A549 (cell line): Measurements from ENCODE around the gene FHAD1. TPM values are rescaled to one million over a fixed set of nuclear protein-coding genes. Genes with fewer than 3 reads are reported as not detected.

ENCODE experiments used
- ATAC-seq, 2 experiments: fragments of 200-7000 bp in 1 of 2; fragments of >200 bp in 1 of 2; cut with Nextera tagmentation in 1 of 2; cut with Tn5 transposase in 1 of 2; 3 replicates each; pipeline versions ENCODE4 v1.8.0 to v1.9.1; 2018 to 2020; ENCODE audit warnings: mild to moderate bottlenecking in 1 of 2, moderate library complexity in 1 of 2
- CTCF ChIA-PET: fragments of 300-600 bp; sonication (Branson Sonifier 250); formaldehyde crosslinking; extraction: SDS; loops from one replicate; lab custom pipeline; 2021; ENCODE audit warnings: antibody characterized with exemption, inconsistent platforms; lab: Yijun Ruan, JAX
- POLR2A ChIA-PET: fragments of 350-600 bp; formaldehyde crosslinking; extraction: SDS; loops from one replicate; lab custom pipeline; 2021; ENCODE audit warnings: antibody characterized with exemption, inconsistent platforms; lab: Yijun Ruan, JAX
- DNase-seq, 2 experiments: peaks; one replicate each; pipeline versions ENCODE4 v3.0.0 to v3.0.0-alpha.2; 2011 to 2016; ENCODE audit warnings: low read depth in 1 of 2, low spot score in 1 of 2
- FAIRE-seq: peaks from 2 replicates; lab custom pipeline; 2011; peaks lifted over from hg19 to GRCh38; lab: Jason Lieb, UNC
- H3K27ac ChIP-seq, 2 experiments: fragments of >200 bp; sonication (Bioruptor Twin); formaldehyde crosslinking; 3 replicates each; pipeline ENCODE4 v1.5.1; 2016 to 2017
- H3K4me1 ChIP-seq: fragments of >200 bp; sonication (Bioruptor Twin); formaldehyde crosslinking; 3 replicates; pipeline ENCODE4 v1.6.1; 2016
- H3K4me2 ChIP-seq: fragments of >200 bp; sonication (Bioruptor Twin); formaldehyde crosslinking; 3 replicates; pipeline ENCODE4 v1.6.1; 2016
- H3K4me3 ChIP-seq: fragments of >200 bp; sonication (Bioruptor Twin); formaldehyde crosslinking; 3 replicates; pipeline ENCODE4 v1.5.1; 2016
- H3K9me3 ChIP-seq: fragments of >200 bp; sonication (Bioruptor Twin); formaldehyde crosslinking; 3 replicates; pipeline ENCODE4 v1.6.1; 2016
- BHLHE40 ChIP-seq: IDR thresholded peaks from 2 replicates; pipeline ENCODE4 v1.6.1; 2012; ENCODE audit warnings: low read depth, low read length, inconsistent platforms
- EHMT2 ChIP-seq: fragments of 200-600 bp; sonication (generic); IDR thresholded peaks from 2 replicates; pipeline ENCODE4 v1.6.1; 2016; ENCODE audit warnings: antibody characterized with exemption, low read depth, mild to moderate bottlenecking, moderate library complexity
- FOXS1 ChIP-seq: fragments of 250-450 bp; sonication (Bioruptor Pico); IDR thresholded peaks from 2 replicates; pipeline ENCODE4 v1.5.0; 2020; ENCODE audit warnings: mild to moderate bottlenecking, moderate library complexity
- GATA3 ChIP-seq: IDR thresholded peaks from 2 replicates; pipeline ENCODE4 v1.6.1; 2012; ENCODE audit warnings: borderline replicate concordance
- HOXB5 ChIP-seq: fragments of 250-450 bp; sonication (Bioruptor Pico); IDR thresholded peaks from 2 replicates; pipeline ENCODE4 v1.5.0; 2020; ENCODE audit warnings: mild to moderate bottlenecking, moderate library complexity
- JUN ChIP-seq, 2 experiments: fragments of >200 bp; sonication (Bioruptor Twin); formaldehyde crosslinking; IDR thresholded peaks; 2 replicates in 1 of 2; 3 replicates in 1 of 2; pipeline ENCODE4 v1.6.1; 2016 to 2017
- KDM5A ChIP-seq: fragments of 200-600 bp; sonication (generic); IDR thresholded peaks from 2 replicates; pipeline ENCODE4 v1.6.1; 2016; ENCODE audit warnings: antibody characterized with exemption, mild to moderate bottlenecking
- NPAS2 ChIP-seq: fragments of 250-450 bp; sonication (Bioruptor Pico); IDR thresholded peaks from 2 replicates; pipeline ENCODE4 v1.8.0; 2022; ENCODE audit warnings: mild to moderate bottlenecking, moderate library complexity, borderline replicate concordance
- SREBF2 ChIP-seq: fragments of 450-650 bp; IDR thresholded peaks from 2 replicates; pipeline ENCODE4 v1.6.1; 2014; ENCODE audit warnings: mild to moderate bottlenecking, moderate library complexity
- ZSCAN20 ChIP-seq: fragments of 250-450 bp; sonication (Bioruptor Pico); IDR thresholded peaks from 2 replicates; pipeline ENCODE4 v1.8.0; 2022; ENCODE audit warnings: mild to moderate bottlenecking, moderate library complexity
- WGBS: methylation state at CpG from one replicate; pipeline ENCODE4 v1.1.6; 2017; ENCODE audit errors: missing lambda C conversion rate; 5-methylcytosine and 5-hydroxymethylcytosine counted together
- polyA plus RNA-seq, 4 experiments: library from polyadenylated mRNA; depleted of rRNA in 3 of 4; stranded (reverse); fragments of >200 nt; fragmentation: RNase III in 1 of 4; extraction: RNeasy Plus Mini Kit Qiagen cat#74134 plus additional on column Dnase treatment in 1 of 4; gene quantifications; 2 replicates in 3 of 4; 3 replicates in 1 of 4; pipeline ENCODE4 v1.2.3, GENCODE V29; 2011 to 2017
- TF ChIP-seq, protein P1 (sequence below): fragments of >200 bp; sonication (Bioruptor Twin); formaldehyde crosslinking; IDR thresholded peaks from 3 replicates; pipeline ENCODE4 v1.5.1; 2016
- TF ChIP-seq, protein P2 (sequence below): IDR thresholded peaks from 2 replicates; pipeline ENCODE4 v1.6.1; 2012
- TF ChIP-seq, protein P3 (sequence below): fragments of 250-450 bp; sonication (Bioruptor Pico); IDR thresholded peaks from 2 replicates; pipeline ENCODE4 v1.5.0; 2021; ENCODE audit warnings: mild to moderate bottlenecking, moderate library complexity, borderline replicate concordance
- TF ChIP-seq, protein P4 (sequence below): fragments of 150-350 bp; IDR thresholded peaks from 2 replicates; pipeline ENCODE4 v1.6.1; 2014; ENCODE audit warnings: low read depth, mild to moderate bottlenecking, low read length
- TF ChIP-seq, protein P5 (sequence below): fragments of 250-450 bp; sonication (Bioruptor Pico); IDR thresholded peaks from 2 replicates; pipeline ENCODE4 v1.5.0; 2020; ENCODE audit warnings: low read depth, mild to moderate bottlenecking, moderate library complexity
- TF ChIP-seq, protein P6 (sequence below): fragments of >200 bp; sonication (Bioruptor Twin); formaldehyde crosslinking; IDR thresholded peaks from 3 replicates; pipeline ENCODE4 v1.6.1; 2016
- TF ChIP-seq, protein P7 (sequence below): fragments of >200 bp; sonication (Bioruptor Twin); formaldehyde crosslinking; IDR thresholded peaks from 2 replicates; pipeline ENCODE4 v1.6.1; 2016

Gene FHAD1
- polyA plus RNA-seq, 2 of the 4 experiments (the other 2 are of a cell fraction) = 0.31 to 0.32 TPM

DNA sequence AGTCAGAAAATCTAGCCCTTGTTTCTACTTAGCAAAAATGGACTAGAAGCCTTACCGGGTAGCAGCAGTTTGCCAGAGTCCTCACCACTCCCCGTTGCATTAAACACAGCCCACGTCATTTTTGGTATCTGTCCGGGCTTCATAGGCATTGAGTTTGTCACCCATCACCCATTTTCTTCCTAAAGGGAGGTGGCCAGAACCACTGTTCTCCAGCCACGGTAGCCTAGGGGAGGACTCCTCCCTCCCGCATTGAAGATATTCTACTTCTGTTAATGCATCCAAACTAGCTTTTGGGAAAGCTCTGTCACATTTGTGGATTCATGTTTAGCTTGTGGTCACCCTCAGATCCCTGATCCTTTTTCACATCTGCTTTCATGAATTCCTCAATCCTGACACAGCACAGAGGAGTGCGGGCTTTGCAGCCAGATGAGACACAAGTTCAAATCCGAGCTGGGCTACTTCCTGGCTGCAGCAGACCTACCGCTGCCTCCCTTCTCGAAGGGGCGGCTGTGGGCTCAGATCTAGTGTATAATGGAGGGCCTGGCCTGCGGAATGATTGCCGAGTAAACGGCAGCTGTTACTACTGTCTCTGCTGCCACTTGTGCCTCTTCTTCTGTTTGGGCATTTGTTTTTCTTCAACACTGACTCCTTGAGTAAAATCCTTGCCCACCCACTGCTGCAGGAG, 99.5 kb downstream of the FHAD1 start (continued):
- TF ChIP-seq, protein P1, sequence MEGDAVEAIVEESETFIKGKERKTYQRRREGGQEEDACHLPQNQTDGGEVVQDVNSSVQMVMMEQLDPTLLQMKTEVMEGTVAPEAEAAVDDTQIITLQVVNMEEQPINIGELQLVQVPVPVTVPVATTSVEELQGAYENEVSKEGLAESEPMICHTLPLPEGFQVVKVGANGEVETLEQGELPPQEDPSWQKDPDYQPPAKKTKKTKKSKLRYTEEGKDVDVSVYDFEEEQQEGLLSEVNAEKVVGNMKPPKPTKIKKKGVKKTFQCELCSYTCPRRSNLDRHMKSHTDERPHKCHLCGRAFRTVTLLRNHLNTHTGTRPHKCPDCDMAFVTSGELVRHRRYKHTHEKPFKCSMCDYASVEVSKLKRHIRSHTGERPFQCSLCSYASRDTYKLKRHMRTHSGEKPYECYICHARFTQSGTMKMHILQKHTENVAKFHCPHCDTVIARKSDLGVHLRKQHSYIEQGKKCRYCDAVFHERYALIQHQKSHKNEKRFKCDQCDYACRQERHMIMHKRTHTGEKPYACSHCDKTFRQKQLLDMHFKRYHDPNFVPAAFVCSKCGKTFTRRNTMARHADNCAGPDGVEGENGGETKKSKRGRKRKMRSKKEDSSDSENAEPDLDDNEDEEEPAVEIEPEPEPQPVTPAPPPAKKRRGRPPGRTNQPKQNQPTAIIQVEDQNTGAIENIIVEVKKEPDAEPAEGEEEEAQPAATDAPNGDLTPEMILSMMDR = no peak
- TF ChIP-seq, protein P2, sequence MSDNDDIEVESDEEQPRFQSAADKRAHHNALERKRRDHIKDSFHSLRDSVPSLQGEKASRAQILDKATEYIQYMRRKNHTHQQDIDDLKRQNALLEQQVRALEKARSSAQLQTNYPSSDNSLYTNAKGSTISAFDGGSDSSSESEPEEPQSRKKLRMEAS = no peak
- TF ChIP-seq, protein P3, sequence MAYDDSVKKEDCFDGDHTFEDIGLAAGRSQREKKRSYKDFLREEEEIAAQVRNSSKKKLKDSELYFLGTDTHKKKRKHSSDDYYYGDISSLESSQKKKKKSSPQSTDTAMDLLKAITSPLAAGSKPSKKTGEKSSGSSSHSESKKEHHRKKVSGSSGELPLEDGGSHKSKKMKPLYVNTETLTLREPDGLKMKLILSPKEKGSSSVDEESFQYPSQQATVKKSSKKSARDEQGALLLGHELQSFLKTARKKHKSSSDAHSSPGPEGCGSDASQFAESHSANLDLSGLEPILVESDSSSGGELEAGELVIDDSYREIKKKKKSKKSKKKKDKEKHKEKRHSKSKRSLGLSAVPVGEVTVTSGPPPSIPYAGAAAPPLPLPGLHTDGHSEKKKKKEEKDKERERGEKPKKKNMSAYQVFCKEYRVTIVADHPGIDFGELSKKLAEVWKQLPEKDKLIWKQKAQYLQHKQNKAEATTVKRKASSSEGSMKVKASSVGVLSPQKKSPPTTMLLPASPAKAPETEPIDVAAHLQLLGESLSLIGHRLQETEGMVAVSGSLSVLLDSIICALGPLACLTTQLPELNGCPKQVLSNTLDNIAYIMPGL (CRISPR knock-in tag) = no peak

DNA sequence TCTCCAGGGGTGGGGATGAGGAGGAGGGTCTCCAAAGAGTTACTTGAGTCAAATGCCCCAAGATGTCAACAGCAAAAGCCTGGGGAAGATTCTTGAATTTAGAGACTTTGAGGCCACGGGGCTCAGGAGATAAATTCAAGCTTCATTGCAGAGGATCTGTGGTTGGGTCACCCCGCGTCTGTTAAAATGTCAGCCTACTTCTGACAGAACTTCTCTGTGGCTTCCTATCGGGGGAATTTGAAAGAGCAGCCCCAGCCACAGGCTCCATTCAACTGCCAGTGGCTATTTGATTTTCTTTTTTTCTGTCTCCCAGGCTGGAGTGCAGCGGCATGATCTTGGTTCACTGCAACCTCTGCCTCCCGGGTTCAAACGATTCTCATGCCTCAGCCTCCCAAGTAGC, 100.2 kb downstream of the FHAD1 start:
- no peaks in the 10 kb centered on the region for H3K9me3 ChIP-seq

More for the DNA sequence above, 100.2 kb downstream of the FHAD1 start:
- FAIRE-seq (no peak), ATAC-seq (no peak), DNase-seq (no peak)
- 90% methylated on average over 7 of the region's 7 CpGs for WGBS
- H3K4me3 ChIP-seq = no peak overlapping the region
- POLR2A ChIA-PET = no interaction called here
- peaks cover 26% of the 10 kb centered on the region for H3K4me1 ChIP-seq
- no peak overlapping the region for H3K4me2 ChIP-seq
- no peak for TF ChIP-seq BHLHE40
- TF ChIP-seq, protein P4, sequence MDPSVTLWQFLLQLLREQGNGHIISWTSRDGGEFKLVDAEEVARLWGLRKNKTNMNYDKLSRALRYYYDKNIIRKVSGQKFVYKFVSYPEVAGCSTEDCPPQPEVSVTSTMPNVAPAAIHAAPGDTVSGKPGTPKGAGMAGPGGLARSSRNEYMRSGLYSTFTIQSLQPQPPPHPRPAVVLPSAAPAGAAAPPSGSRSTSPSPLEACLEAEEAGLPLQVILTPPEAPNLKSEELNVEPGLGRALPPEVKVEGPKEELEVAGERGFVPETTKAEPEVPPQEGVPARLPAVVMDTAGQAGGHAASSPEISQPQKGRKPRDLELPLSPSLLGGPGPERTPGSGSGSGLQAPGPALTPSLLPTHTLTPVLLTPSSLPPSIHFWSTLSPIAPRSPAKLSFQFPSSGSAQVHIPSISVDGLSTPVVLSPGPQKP = no peak
- TF ChIP-seq, protein P2 = no peak
- TF ChIP-seq, protein P5, sequence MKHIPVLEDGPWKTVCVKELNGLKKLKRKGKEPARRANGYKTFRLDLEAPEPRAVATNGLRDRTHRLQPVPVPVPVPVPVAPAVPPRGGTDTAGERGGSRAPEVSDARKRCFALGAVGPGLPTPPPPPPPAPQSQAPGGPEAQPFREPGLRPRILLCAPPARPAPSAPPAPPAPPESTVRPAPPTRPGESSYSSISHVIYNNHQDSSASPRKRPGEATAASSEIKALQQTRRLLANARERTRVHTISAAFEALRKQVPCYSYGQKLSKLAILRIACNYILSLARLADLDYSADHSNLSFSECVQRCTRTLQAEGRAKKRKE (CRISPR knock-in tag) = no peak
- no peak for TF ChIP-seq FOXS1 (CRISPR knock-in tag)
- TF ChIP-seq, protein P6, sequence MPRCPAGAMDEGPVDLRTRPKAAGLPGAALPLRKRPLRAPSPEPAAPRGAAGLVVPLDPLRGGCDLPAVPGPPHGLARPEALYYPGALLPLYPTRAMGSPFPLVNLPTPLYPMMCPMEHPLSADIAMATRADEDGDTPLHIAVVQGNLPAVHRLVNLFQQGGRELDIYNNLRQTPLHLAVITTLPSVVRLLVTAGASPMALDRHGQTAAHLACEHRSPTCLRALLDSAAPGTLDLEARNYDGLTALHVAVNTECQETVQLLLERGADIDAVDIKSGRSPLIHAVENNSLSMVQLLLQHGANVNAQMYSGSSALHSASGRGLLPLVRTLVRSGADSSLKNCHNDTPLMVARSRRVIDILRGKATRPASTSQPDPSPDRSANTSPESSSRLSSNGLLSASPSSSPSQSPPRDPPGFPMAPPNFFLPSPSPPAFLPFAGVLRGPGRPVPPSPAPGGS = no peak
- TF ChIP-seq SREBF2 = no peak
- TF ChIP-seq JUN (IDR thresholded peaks at IDR 0.05) = no peak
- no peak for TF ChIP-seq NPAS2 (CRISPR knock-in tag)
- TF ChIP-seq HOXB5 (CRISPR knock-in tag) = no peak
- no peak for TF ChIP-seq ZSCAN20 (CRISPR knock-in tag)
- TF ChIP-seq, protein P7, sequence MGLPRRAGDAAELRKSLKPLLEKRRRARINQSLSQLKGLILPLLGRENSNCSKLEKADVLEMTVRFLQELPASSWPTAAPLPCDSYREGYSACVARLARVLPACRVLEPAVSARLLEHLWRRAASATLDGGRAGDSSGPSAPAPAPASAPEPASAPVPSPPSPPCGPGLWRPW = no peak
- TF ChIP-seq GATA3 = no peak
- TF ChIP-seq EHMT2 = no peak
- TF ChIP-seq, protein P3 (CRISPR knock-in tag) = no peak
- TF ChIP-seq KDM5A = no peak
- peak overlapping the region in 1 of 2 experiments; percentile 96; a peak in 3 of 6 replicates for H3K27ac ChIP-seq
- CTCF ChIA-PET = interaction anchor here (1.6 kb wide), 1 partner anchor 84 kb away, joined by 5 read pairs; no protein-coding TSS in a partner anchor
